RWPE1 (cell line): ENCODE measurements around the gene GREB1L.

ENCODE experiments used
- CTCF ChIA-PET: fragments of 350-600 bp; sonication (Branson Sonifier 250); formaldehyde crosslinking; extraction: SDS; loops from one replicate; lab custom pipeline; 2021; lab: Yijun Ruan, JAX
- POLR2A ChIA-PET: fragments of 400-600 bp; formaldehyde crosslinking; extraction: SDS; loops from one replicate; lab custom pipeline; 2020; ENCODE audit warnings: antibody characterized with exemption; ENCODE audit not compliant: low non-redundant PET; lab: Yijun Ruan, JAX
- DNase-seq: peaks from one replicate; pipeline ENCODE4 v3.0.0; 2012; ENCODE audit warnings: low spot score
- H3K27ac ChIP-seq: fragments of 450-650 bp; 2 replicates; pipeline ENCODE4 v1.5.1; 2017
- TF ChIP-seq, protein P1 (sequence below): fragments of 450-650 bp; conservative IDR thresholded peaks from 2 replicates; pipeline ENCODE4 v1.5.1; 2017; ENCODE audit warnings: low read depth, mild to moderate bottlenecking

Gene GREB1L

DNA sequence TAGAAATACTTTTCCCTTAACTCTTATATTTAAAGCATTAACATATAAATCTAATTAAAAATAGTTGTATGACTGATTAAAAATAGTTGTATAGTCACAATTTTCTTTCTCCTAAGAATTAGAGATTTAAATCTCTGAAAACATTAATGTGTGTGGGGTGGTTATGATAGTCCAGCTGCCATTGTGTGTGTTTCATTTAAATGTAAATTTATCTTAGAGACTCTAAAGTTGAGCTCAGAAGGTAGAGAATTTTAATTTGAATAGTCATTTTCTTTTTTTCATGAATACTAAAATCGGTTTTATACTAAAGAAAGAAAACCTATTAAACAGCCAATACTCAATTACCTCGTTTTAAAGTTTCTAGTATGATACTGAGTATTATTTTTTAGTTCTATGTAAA is 18.6 kb downstream of the GREB1L start:
- CTCF ChIA-PET = no interaction called here
- POLR2A ChIA-PET = no interaction called here
- no peak for DNase-seq
- H3K27ac ChIP-seq = no peak overlapping the region
- TF ChIP-seq, protein P1, sequence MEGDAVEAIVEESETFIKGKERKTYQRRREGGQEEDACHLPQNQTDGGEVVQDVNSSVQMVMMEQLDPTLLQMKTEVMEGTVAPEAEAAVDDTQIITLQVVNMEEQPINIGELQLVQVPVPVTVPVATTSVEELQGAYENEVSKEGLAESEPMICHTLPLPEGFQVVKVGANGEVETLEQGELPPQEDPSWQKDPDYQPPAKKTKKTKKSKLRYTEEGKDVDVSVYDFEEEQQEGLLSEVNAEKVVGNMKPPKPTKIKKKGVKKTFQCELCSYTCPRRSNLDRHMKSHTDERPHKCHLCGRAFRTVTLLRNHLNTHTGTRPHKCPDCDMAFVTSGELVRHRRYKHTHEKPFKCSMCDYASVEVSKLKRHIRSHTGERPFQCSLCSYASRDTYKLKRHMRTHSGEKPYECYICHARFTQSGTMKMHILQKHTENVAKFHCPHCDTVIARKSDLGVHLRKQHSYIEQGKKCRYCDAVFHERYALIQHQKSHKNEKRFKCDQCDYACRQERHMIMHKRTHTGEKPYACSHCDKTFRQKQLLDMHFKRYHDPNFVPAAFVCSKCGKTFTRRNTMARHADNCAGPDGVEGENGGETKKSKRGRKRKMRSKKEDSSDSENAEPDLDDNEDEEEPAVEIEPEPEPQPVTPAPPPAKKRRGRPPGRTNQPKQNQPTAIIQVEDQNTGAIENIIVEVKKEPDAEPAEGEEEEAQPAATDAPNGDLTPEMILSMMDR = no peak

DNA sequence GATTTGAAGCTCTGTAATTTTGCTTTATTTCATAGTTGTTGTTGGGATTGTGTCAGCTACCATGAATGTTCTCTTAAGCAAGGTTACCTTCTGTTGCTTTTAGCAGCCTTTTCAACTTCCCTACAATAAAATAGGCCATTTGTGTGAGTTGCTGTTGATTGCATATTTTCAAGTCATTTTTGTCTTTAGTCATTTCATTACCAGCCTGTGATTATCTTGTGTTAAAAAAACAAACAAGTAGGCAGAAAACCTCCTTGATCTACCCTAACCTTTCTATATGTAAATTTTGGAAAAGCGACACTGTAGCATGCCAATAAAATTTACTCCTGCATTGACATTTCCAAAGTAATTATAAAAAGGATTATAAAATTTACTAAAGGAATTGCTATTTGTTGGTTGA is 19.3 kb downstream of the GREB1L start:
- ChIA-PET POLR2A (no interaction called here), CTCF (no interaction called here)
- TF ChIP-seq, protein P1 = no peak
- no peak for DNase-seq
- no peak overlapping the region for H3K27ac ChIP-seq

DNA sequence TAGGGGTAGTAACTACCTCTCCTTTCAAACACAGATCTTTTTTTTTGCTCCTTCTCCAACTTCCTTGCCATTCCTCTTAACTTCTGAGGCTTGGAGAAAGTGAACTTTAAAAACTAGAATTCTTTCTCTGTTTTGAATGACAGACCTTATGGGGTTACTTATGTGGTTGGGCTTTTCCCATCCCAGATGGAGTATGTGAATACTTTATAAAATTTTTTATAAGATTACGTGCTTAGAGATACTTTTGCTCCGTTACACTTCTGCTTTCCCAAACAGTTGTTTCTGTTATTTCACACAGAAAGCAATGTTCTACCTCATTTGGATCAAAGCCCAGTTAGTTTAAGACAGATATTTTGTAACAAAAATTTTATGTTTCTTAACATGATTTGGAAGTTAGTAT is 20.2 kb downstream of the GREB1L start:
- no peak for DNase-seq
- CTCF ChIA-PET = no interaction called here
- TF ChIP-seq, protein P1 = no peak
- POLR2A ChIA-PET = no interaction called here
- no peak overlapping the region for H3K27ac ChIP-seq

DNA sequence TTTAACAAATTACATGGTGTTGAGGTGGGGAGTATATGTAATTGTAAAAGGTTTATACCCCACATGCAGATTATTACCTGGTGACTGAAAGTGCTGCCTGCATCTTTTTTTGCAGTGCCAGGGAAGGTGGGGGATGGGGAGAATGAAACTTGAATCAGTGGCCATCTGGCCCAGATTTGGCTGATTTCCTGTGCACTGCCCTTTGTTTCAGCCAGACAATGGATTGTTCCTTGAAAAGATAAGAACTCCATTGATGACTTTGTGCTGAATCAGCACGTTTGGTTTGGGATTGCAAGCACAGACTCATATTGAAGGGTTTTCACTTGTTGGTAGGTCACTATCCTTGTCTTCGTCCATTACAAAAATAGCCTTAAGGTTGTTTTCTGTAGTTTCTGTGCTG is 20.9 kb downstream of the GREB1L start:
- POLR2A ChIA-PET = no interaction called here
- no peak for DNase-seq
- H3K27ac ChIP-seq = no peak overlapping the region
- CTCF ChIA-PET = no interaction called here
- TF ChIP-seq, protein P1 = no peak

DNA sequence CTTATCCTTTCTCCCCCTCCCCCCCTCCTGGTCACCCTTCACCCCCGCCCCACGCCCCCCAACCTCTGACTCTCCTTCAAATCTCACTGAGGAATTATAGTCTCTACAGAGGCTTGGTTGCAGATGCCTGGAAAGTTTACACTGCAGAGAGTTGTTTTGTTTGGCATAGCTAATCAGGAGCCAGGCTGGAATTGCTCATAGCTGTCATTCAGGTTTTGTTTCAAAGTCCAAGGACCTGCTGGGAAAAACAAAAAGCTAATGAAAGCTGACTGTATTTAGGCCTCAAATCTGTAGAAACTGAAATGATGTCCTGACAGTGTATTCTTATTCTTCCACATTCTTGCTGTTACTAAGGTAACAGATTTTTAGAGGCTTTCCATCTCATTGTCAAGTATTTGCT is 22.6 kb downstream of the GREB1L start:
- POLR2A ChIA-PET = no interaction called here
- DNase-seq = no peak
- CTCF ChIA-PET = interaction anchor here (0.6 kb wide), 1 partner anchor 378 kb away, joined by 3 read pairs; no protein-coding TSS in a partner anchor
- H3K27ac ChIP-seq = no peak overlapping the region
- TF ChIP-seq, protein P1 = no peak

DNA sequence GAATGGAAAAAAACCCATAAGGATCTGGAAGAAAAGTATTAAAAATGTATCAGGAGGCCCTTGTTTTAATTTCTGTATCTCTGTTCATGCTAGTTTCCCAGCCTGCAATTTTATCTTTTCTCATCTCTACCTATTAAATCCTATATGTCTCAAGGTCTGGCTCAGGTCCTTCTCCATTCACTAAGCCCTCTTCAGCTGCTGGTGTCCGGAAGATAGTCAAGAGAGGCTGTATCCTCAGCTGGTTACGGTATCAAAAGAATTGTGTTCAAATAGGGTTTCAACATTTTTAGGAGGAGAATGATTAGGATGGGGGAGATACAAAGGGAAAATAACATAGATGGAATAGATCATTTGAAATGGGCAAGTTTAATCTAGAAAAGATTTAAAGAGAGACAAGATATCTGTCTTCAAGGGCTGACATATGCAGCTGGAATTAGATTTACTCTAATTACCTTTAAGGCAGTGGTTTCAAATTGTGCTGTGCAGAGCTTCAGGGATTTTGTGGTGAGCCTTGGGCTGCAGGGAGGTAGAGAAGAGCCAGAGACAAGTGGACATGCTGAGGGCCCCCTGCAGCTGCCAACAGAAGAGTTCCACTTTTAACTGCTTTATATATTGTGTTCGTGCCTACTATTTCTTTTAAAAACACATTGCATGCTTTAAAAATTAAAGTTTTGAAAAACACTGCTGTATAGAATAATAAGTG is 24.1 kb downstream of the GREB1L start:
- no peak overlapping the region for H3K27ac ChIP-seq
- TF ChIP-seq, protein P1 = no peak
- ChIA-PET POLR2A (no interaction called here), CTCF (interaction anchor here (0.8 kb wide), 1 partner anchor 17 kb away, joined by 3 read pairs; no protein-coding TSS in a partner anchor)
- no peak for DNase-seq
